Heart right ventricle (tissue), 16 donors: ENCODE results near the gene CCDC24. TPM values are rescaled to one million over a fixed set of nuclear protein-coding genes. Genes with fewer than 3 reads are reported as not detected.

ENCODE experiments used
- ATAC-seq, 8 donors: fragments of 200-7000 bp; cut with Tn5 transposase; one replicate each; pipeline ENCODE4 v1.9.1; 2020; ENCODE audit warnings: mild to moderate bottlenecking in 8 of 8, moderate library complexity in 8 of 8, moderate number of reproducible peaks in 1 of 8
- DNase-seq, 2 donors: peaks; one replicate each; pipeline ENCODE4 v3.0.0-alpha.2; 2020
- H3K27ac ChIP-seq, 10 donors: fragments of 200-600 bp; sonication (generic) in 2 of 10; one replicate each; pipeline versions ENCODE4 v1.5.0 to v1.8.0; 2020 to 2022; ENCODE audit warnings: mild to moderate bottlenecking in 3 of 10
- H3K27me3 ChIP-seq, 7 donors: fragments of 200-600 bp; one replicate each; pipeline ENCODE4 v1.8.0; 2021 to 2022; ENCODE audit warnings: mild to moderate bottlenecking in 2 of 7
- H3K36me3 ChIP-seq, 9 donors: fragments of 200-600 bp; sonication (generic) in 1 of 9; one replicate each; pipeline versions ENCODE4 v1.5.0 to v1.8.0; 2020 to 2022; ENCODE audit warnings: mild to moderate bottlenecking in 2 of 9
- H3K4me1 ChIP-seq, 9 donors: fragments of 200-600 bp; sonication (generic) in 1 of 9; one replicate each; pipeline versions ENCODE4 v1.5.0 to v1.8.0; 2020 to 2022; ENCODE audit warnings: mild to moderate bottlenecking in 4 of 9
- H3K4me3 ChIP-seq, 10 donors: fragments of 200-600 bp; sonication (generic) in 2 of 10; one replicate each; pipeline versions ENCODE4 v1.5.0 to v1.8.0; 2020 to 2022; ENCODE audit warnings: mild to moderate bottlenecking in 7 of 10, moderate library complexity in 2 of 10
- H3K9me3 ChIP-seq, 11 donors: fragments of 200-600 bp in 10 of 11; sonication (generic) in 2 of 11; one replicate each; pipeline versions ENCODE4 v1.5.0 to v1.8.0; 2013 to 2022; ENCODE audit warnings: mild to moderate bottlenecking in 2 of 11, control low read depth in 1 of 11, moderate library complexity in 1 of 11
- WGBS, 2 donors: extraction: QIAGEN DNeasy Blood & Tissue Kit; methylation state at CpG; one replicate each; pipeline ENCODE4 v1.1.7; 2013; ENCODE audit warnings: inconsistent platforms in 1 of 2; 5-methylcytosine and 5-hydroxymethylcytosine counted together
- intact Hi-C, 10 donors: fragments of 100-400 bp; cut with DNase I; formaldehyde crosslinking; loops; one replicate each; pipeline versions ENCODE4 v1.11.1 to v1.14.2; 2022
- polyA plus RNA-seq, 2 donors: library from polyadenylated mRNA; stranded (reverse); fragments of 200-250 nt; gene quantifications; one replicate each; pipeline ENCODE4 v1.2.3, GENCODE V29; 2013
- total RNA-seq, 10 donors: library from RNA; stranded (reverse); fragmentation: NEBNext Ultra II Directional in 3 of 10; extraction: Animal tissue kit (Norgen Biotek cat#: 25700) in 3 of 10; gene quantifications; one replicate each; pipeline versions ENCODE4 v1.2.1 to v1.2.4, GENCODE V29; 2021 to 2023
- TF ChIP-seq, protein P1 (sequence below), 9 donors: fragments of 200-600 bp; sonication (generic) in 2 of 9; IDR thresholded peaks; one replicate each; pipeline versions ENCODE4 v1.5.0 to v1.8.0; 2021 to 2022; ENCODE audit warnings: antibody characterized with exemption in 9 of 9, mild to moderate bottlenecking in 5 of 9, moderate library complexity in 1 of 9
- donor health status: Arrhythmogenic right ventricular cardiomyopathy.
- donor health status: ischemic (EF 13 %, LVEDD 7.1; RV severe dilation, severe dysfunction).
- donor health status: healthy with polysubstance abuse.
- donor health status: DM: no; HTN: yes; CAD: no.
- donor health status: DM: no; HTN: no; CAD: no.
- donor health status: ischemic (EF 25% LVEDD 6.9; RV normal size, moderate dysfunction).
- donor health status: ischemic (EF 25% LVEDD 5.7; RV mildly dilated, moderate dysfunction).
- donor health status: healthy.
- donor health status: DM: yes; HTN: yes; CAD: no.
- donor health status: Ischemic cardiomyopathy.
- donor health status: ischemic (EF 35%, LVEDD 5.7; RV mildly dilated, moderate dysfunction).
- donor health status: nonischemic (EF 11% LVEDD 7.7; RV severe dilation, severe dysfunction).
- donor health status: DM: yes; HTN: yes; CAD: no.
- donor health status: PGD.
- donor health status: ischemic (EF 29% LVEDD 5.4; RV normal size, mild dysfunction).
- donor health status: nonischemic (EF 23%, LVEDD 6.1; RV moderate dilation, normal function).

CCDC24 gene
- total and polyA plus RNA-seq, 12 donors = 0.55 to 3.1 (median 1.3) TPM

DNA sequence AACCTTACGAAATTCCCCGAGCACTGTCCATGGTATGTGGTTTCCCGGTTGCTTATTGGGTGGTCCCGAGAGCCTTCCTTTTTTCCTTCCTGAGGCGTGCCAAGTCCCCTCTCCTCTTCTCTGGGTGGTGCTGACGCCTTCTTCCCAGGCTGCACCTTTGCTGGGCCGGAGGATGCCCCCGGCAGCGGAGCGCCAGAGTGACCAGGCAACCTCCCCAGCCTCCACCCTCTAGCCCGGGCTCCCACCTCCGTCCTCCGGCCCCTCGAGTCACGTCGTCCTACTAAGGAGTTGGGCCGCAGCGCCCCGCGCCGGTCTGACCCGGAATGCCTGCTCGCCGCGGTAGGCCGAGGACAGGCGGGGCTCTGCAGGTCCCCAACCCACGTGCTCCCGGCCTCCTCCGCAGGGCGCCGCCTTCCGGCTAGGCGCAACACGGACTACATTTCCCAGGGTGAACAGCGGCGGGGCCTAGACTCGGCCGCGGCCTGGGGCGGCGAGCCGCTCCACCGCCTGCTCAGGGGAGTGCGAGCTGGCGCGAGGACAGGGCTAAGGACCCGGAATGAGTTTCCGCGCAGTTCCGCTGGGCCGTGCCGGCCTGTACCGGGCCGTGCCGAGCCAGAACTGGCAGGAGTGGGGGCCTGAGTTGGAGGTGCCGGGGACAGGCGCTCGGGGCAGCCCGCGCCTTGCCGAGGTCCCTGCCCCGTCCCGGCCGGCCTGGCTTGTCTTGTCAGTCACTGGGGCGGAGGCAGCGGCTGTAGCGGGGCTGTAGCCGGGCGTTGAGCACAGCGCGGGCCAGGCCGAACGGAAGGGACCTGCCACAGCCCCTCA lies 45.0 kb upstream of the CCDC24 start, which contains the start of gene IPO13:
IPO13 (plus strand) TSS at position 715 of the 825 bp plus-strand sequence. CDS start 651 bp downstream, outside the sequence.
- DNase-seq = peak; percentile 95
- peak; percentile 93 to 96 (median 94) for ATAC-seq
- H3K27me3 ChIP-seq = no peaks in the 10 kb centered on the region
- no peaks in the 10 kb centered on the region for H3K9me3 ChIP-seq
- peaks cover 16 to 61% (median 44%) of the 10 kb centered on the region in 9 donors for H3K4me1 ChIP-seq
- TF ChIP-seq, protein P1, sequence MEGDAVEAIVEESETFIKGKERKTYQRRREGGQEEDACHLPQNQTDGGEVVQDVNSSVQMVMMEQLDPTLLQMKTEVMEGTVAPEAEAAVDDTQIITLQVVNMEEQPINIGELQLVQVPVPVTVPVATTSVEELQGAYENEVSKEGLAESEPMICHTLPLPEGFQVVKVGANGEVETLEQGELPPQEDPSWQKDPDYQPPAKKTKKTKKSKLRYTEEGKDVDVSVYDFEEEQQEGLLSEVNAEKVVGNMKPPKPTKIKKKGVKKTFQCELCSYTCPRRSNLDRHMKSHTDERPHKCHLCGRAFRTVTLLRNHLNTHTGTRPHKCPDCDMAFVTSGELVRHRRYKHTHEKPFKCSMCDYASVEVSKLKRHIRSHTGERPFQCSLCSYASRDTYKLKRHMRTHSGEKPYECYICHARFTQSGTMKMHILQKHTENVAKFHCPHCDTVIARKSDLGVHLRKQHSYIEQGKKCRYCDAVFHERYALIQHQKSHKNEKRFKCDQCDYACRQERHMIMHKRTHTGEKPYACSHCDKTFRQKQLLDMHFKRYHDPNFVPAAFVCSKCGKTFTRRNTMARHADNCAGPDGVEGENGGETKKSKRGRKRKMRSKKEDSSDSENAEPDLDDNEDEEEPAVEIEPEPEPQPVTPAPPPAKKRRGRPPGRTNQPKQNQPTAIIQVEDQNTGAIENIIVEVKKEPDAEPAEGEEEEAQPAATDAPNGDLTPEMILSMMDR (IDR thresholded peaks at IDR 0.05) = peak; percentile 36 to 87 (median 75)
- H3K36me3 ChIP-seq = peaks cover 0 to 27% (median 0%) of the 10 kb centered on the region in 9 donors
- intact Hi-C loops = loop anchor here in 3 of 10 donors (2.0 to 5.0 kb wide), 3 partner anchors 22 to 239 kb away; partner anchors contain the start of genes ATP6V0B (in 1 of the 3) and ST3GAL3 (in 1 of the 3)
- H3K27ac ChIP-seq = peak within 1 kb of the TSS; percentile 90 to 100 (median 97)
- WGBS, 2 donors = 0% methylated on average over 72 to 74 of the region's 74 CpGs
- H3K4me3 ChIP-seq = peak within 1 kb of the TSS; percentile 53 to 94 (median 72)

DNA sequence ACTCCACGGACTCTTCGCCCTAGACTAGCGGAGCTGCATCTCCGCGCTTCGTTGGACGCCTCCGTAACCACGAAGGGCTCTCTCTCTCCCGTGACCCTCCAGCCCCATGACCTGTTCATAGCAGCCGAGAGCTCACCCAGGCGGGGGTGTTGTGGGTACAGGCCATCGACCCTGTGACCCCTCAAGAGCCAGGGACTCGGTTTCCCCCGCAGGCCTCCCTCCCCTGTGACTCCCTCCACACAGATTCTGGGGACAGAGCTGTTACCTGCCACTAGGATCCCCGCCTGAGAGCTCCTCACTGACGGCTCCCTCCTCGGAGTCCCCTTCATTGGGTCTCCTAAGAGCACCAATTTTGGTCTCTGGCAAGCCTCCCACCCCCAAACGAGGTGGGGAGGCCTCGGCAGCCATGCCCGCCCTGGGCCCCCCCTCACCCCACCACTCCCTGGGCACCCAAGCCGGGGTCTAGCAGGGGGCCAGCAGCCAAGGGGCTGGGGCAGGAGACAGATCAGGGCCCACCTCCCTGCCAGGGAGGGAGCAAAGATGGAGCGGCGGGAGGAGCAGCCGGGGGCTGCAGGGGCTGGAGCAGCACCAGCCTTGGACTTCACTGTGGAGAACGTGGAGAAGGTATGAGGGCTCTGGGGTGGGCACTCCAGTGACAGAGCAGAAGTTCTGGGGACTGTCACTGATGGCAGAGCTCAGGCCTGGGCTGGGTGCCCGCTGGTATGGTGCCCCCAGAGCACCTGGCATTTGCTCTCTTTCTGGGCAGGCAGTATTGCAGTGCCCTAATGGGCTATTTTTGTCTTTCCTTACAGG lies 44.1 kb upstream of the CCDC24 start:
- DNase-seq (peak; percentile 59 to 63), ATAC-seq (peak; percentile 18 to 69 (median 62))
- H3K4me1 ChIP-seq = peaks cover 16 to 69% (median 52%) of the 10 kb centered on the region in 9 donors

DNA sequence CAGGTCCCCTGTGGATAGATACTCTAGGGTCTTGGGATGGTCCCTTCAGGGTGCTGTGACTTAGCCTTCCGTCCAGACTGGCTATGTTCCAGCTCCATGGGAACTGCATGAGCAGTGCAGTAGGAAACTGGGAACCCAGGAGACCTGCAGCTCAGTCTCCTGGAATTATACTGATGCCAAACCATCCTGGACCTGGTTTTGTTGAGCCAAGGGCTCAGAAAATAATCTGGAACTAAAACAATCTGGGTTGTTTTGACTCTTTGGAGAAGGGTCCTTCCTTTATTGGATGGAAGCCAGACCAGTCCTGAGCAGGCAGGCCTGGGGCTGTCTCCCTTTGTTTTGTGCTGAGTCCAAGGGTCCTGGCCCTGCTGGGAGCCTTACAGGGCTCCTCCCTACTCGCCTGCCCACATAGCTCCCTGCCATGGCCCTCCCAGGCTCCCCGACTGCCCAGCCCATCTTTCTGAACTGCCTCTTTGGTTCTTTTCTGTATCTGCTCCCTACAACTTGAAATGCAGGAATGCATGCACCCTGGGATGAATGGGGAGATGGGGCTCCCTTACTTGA lies 43.4 kb upstream of the CCDC24 start:
- peak overlapping the region in 9 of 10 donors; percentile 90 to 100 (median 97) for H3K27ac ChIP-seq
- peaks cover 16 to 76% (median 54%) of the 10 kb centered on the region in 9 donors for H3K4me1 ChIP-seq
- intact Hi-C loops = loop anchor here in 3 of 10 donors (2.0 to 5.0 kb wide), 3 partner anchors 21 to 241 kb away; partner anchors contain the start of genes ATP6V0B (in 1 of the 3) and ST3GAL3 (in 1 of the 3)

More for the DNA sequence above, 44.1 kb upstream of the CCDC24 start:
- intact Hi-C loops = loop anchor here in 3 of 10 donors (2.0 to 5.0 kb wide), 3 partner anchors 22 to 240 kb away; partner anchors contain the start of genes ATP6V0B (in 1 of the 3) and ST3GAL3 (in 1 of the 3)
- 3 to 5% methylated on average over 27 of the region's 27 CpGs for WGBS, 2 donors
- Histone ChIP-seq H3K4me3 (peak overlapping the region; percentile 53 to 94 (median 72)), H3K9me3 (no peaks in the 10 kb centered on the region), H3K36me3 (peaks cover 0 to 27% (median 0%) of the 10 kb centered on the region in 9 donors), H3K27me3 (no peaks in the 10 kb centered on the region), H3K27ac (peak overlapping the region; percentile 90 to 100 (median 97))
- TF ChIP-seq, protein P1 (IDR thresholded peaks at IDR 0.05) = no peak

More for the DNA sequence above, 43.4 kb upstream of the CCDC24 start:
- DNase-seq = no peak
- TF ChIP-seq, protein P1 (IDR thresholded peaks at IDR 0.05) = no peak
- H3K27me3 ChIP-seq = no peaks in the 10 kb centered on the region
- WGBS, 2 donors = 21 to 33% methylated on average over 3 of the region's 3 CpGs
- no peaks in the 10 kb centered on the region for H3K9me3 ChIP-seq
- ATAC-seq = no peak
- H3K36me3 ChIP-seq = peaks cover 0 to 27% (median 0%) of the 10 kb centered on the region in 9 donors
- peak overlapping the region; percentile 53 to 94 (median 72) for H3K4me3 ChIP-seq
